PC-9 (cell line): ENCODE measurements around the gene NUP210.
"Not testable (repeated sequence)": the region's sequence is repeated elsewhere in the genome, so short reads cannot be mapped to it uniquely, and the experiment has no call there.

Experiments used
- CTCF ChIP-seq: fragments of 200-600 bp; sonication (generic); conservative IDR thresholded peaks from 2 replicates; pipeline ENCODE4 v1.6.1; 2017; ENCODE audit warnings: mixed run types, antibody characterized with exemption, mild to moderate bottlenecking, moderate library complexity
- EZH2 ChIP-seq: fragments of 200-600 bp; sonication (generic); IDR thresholded peaks from 2 replicates; pipeline ENCODE4 v1.8.0; 2017; ENCODE audit warnings: antibody characterized with exemption, low read depth

- not testable (repeated sequence) for TF ChIP-seq CTCF, EZH2
Observed at GRCh38 chr3:13377741-13378140, 42.4 kb downstream of the NUP210 start.
